CD4-positive, alpha-beta T cell (primary cell): ENCODE measurements around the gene GLRX3. TPM values are rescaled to one million over a fixed set of nuclear protein-coding genes. Genes with fewer than 3 reads are reported as not detected.
"Not testable (repeated sequence)": the region's sequence is repeated elsewhere in the genome, so short reads cannot be mapped to it uniquely, and the experiment has no call there.

Source experiments
- ATAC-seq: fragments of 200-7000 bp; cut with Tn5 transposase; one replicate; pipeline ENCODE4 v1.10.0; 2022; ENCODE audit warnings: mild to moderate bottlenecking; ENCODE audit not compliant: poor library complexity
- CTCF ChIA-PET: fragments of 350-600 bp; sonication (Branson Sonifier 250); formaldehyde crosslinking; loops from one replicate; lab custom pipeline; 2021; ENCODE audit warnings: antibody characterized with exemption, inconsistent platforms; lab: Charles Lee
- POLR2A ChIA-PET: fragments of 350-600 bp; sonication (Branson Sonifier 250); formaldehyde crosslinking; loops from one replicate; lab custom pipeline; 2021; ENCODE audit warnings: antibody characterized with exemption, inconsistent platforms; lab: Charles Lee
- DNase-seq, 14 experiments: peaks; one replicate each; pipeline ENCODE4 v3.0.0-alpha.2; 2013 to 2020; ENCODE audit warnings: mixed read lengths in 2 of 14
- H3K27ac ChIP-seq, 2 donors: one replicate each; pipeline versions ENCODE4 v1.5.1 to v1.7.0; 2013; ENCODE audit warnings: low read length in 2 of 2, low read depth in 1 of 2, mild to moderate bottlenecking in 1 of 2
- H3K27me3 ChIP-seq, 2 experiments: 1 replicate in 1 of 2; 2 replicates in 1 of 2; pipeline versions ENCODE4 v1.6.1 to v1.7.0; 2013; ENCODE audit warnings: low read length in 2 of 2, control low read depth in 1 of 2, mild to moderate bottlenecking in 1 of 2, moderate library complexity in 1 of 2; ENCODE audit not compliant: insufficient read depth in 2 of 2, control insufficient read depth in 1 of 2
- H3K36me3 ChIP-seq: one replicate; pipeline ENCODE4 v1.6.1; 2013; ENCODE audit warnings: low read length, control low read depth; ENCODE audit not compliant: insufficient read depth
- H3K4me1 ChIP-seq: one replicate; pipeline ENCODE4 v1.6.1; 2013; ENCODE audit warnings: low read length, control low read depth; ENCODE audit not compliant: insufficient read depth
- H3K4me3 ChIP-seq: one replicate; pipeline ENCODE4 v1.5.1; 2013; ENCODE audit warnings: mild to moderate bottlenecking, low read length, moderate library complexity
- H3K9me3 ChIP-seq, 2 experiments: 1 replicate in 1 of 2; 2 replicates in 1 of 2; pipeline versions ENCODE4 v1.6.1 to v1.7.0; 2013; ENCODE audit warnings: low read length in 2 of 2, mild to moderate bottlenecking in 2 of 2, control low read depth in 1 of 2, moderate library complexity in 1 of 2; ENCODE audit not compliant: control insufficient read depth in 1 of 2, insufficient read depth in 1 of 2
- H3K27ac Mint-ChIP-seq: one replicate; pipeline ENCODE4 v1.8.0; 2020; ENCODE audit warnings: mixed read lengths
- H3K27me3 Mint-ChIP-seq: one replicate; pipeline ENCODE4 v1.8.0; 2021; ENCODE audit warnings: mixed read lengths
- H3K36me3 Mint-ChIP-seq: one replicate; pipeline ENCODE4 v1.8.0; 2021; ENCODE audit warnings: low read depth, mixed read lengths
- H3K4me1 Mint-ChIP-seq: one replicate; pipeline ENCODE4 v1.8.0; 2021; ENCODE audit warnings: low read depth, mixed read lengths
- H3K4me3 Mint-ChIP-seq: one replicate; pipeline ENCODE4 v1.8.0; 2020; ENCODE audit warnings: mild to moderate bottlenecking, mixed read lengths
- H3K9me3 Mint-ChIP-seq: one replicate; pipeline ENCODE4 v1.8.0; 2020; ENCODE audit warnings: mixed read lengths
- CTCF ChIP-seq: fragments of 200-600 bp; IDR thresholded peaks from one replicate; pipeline ENCODE4 v1.8.0; 2022; ENCODE audit warnings: antibody characterized with exemption, mild to moderate bottlenecking
- intact Hi-C, 2 experiments: fragments of 100-400 bp; cut with DNase I in 1 of 2; cut with micrococcal nuclease in 1 of 2; formaldehyde crosslinking; loops; one replicate each; pipeline versions ENCODE4 v1.15.1 to v1.9.0; 2023 to 2025; cut with DNase I, micrococcal nuclease
- total RNA-seq, 174 experiments: library from RNA in 2 of 174; stranded (reverse) in 2 of 174; gene quantifications; one replicate each; pipeline ENCODE4 v1.2.3 and lab custom pipeline; 2021 to 2026

GLRX3 gene
- total RNA-seq, 2 experiments from 2014 or later: 25.4 to 29.7 TPM

GRCh38 chr10:130117535-130117934, 18.7 kb upstream of the GLRX3 start:
- H3K27me3 ChIP-seq, H3K27ac Mint-ChIP-seq, H3K36me3 Mint-ChIP-seq, CTCF ChIA-PET, H3K36me3 ChIP-seq, H3K9me3 Mint-ChIP-seq, H3K27ac ChIP-seq, H3K4me3 Mint-ChIP-seq, H3K4me1 Mint-ChIP-seq, H3K4me1 ChIP-seq, POLR2A ChIA-PET, ATAC-seq, DNase-seq, H3K4me3 ChIP-seq, H3K27me3 Mint-ChIP-seq: not testable (repeated sequence)
- peaks cover 0 to 16% of the 10 kb centered on the region in 2 experiments for H3K9me3 ChIP-seq
- intact Hi-C loops: loop anchor here in 1 of 2 experiments (10.0 kb wide), 1 partner anchor 163 kb away; no protein-coding TSS in a partner anchor

GRCh38 chr10:130121486-130122079, 14.6 kb upstream of the GLRX3 start:
- no peaks in the 10 kb centered on the region for H3K36me3 Mint-ChIP-seq
- Histone ChIP-seq H3K27ac (no peak overlapping the region), H3K9me3 (peaks cover 0 to 15% of the 10 kb centered on the region in 2 experiments), H3K36me3 (no peaks in the 10 kb centered on the region), H3K4me3 (no peak overlapping the region), H3K4me1 (no peaks in the 10 kb centered on the region), H3K27me3 (no peaks in the 10 kb centered on the region)
- peaks cover 4% of the 10 kb centered on the region for H3K27me3 Mint-ChIP-seq
- no peak for DNase-seq
- intact Hi-C loops: no loop called here
- no peaks in the 10 kb centered on the region for H3K4me1 Mint-ChIP-seq
- ChIA-PET CTCF (no interaction called here), POLR2A (interaction anchor here (0.6 to 1.7 kb wide), 3 partner anchors 11 to 1778 kb away, joined by 3 to 6 read pairs (median 6); partner anchors contain the start of gene C10orf143)
- H3K4me3 Mint-ChIP-seq: no peak overlapping the region
- no peak for TF ChIP-seq CTCF
- H3K27ac Mint-ChIP-seq: no peak overlapping the region
- ATAC-seq: no peak
- peaks cover 6% of the 10 kb centered on the region for H3K9me3 Mint-ChIP-seq

- Histone ChIP-seq H3K36me3 (no peaks in the 10 kb centered on the region), H3K9me3 (no peaks in the 10 kb centered on the region), H3K27ac (no peak overlapping the region), H3K4me3 (no peak overlapping the region), H3K27me3 (peaks cover 7 to 17% of the 10 kb centered on the region in 2 experiments), H3K4me1 (peaks cover 4% of the 10 kb centered on the region)
- Mint-ChIP-seq H3K4me3 (no peak overlapping the region), H3K9me3 (no peaks in the 10 kb centered on the region), H3K36me3 (no peaks in the 10 kb centered on the region), H3K4me1 (peaks cover 5% of the 10 kb centered on the region), H3K27me3 (peaks cover 33% of the 10 kb centered on the region), H3K27ac (no peak overlapping the region)
- peak; percentile 93 for ATAC-seq
- POLR2A ChIA-PET: interaction anchor here (1.0 to 2.5 kb wide), 2 partner anchors 17 to 1096 kb away, joined by 3 to 28 read pairs; partner anchors contain the start of gene C10orf143
- TF ChIP-seq CTCF: peak; percentile 92
- peak in 13 of 14 experiments; percentile 29 to 80 (median 39) for DNase-seq
- CTCF ChIA-PET: interaction anchor here (0.8 to 2.1 kb wide), 6 partner anchors 17 to 1915 kb away, joined by 3 to 26 read pairs (median 4); partner anchors contain the start of gene C10orf143
- intact Hi-C loops: loop anchor here (1.0 to 5.0 kb wide), 6 partner anchors 249 to 1915 kb away; no protein-coding TSS in a partner anchor
Observed at GRCh38 chr10:130127364-130128061, 8.7 kb upstream of the GLRX3 start.
